M059J (cell line): ENCODE results near the gene BTRC. TPM values are rescaled to one million over a fixed set of nuclear protein-coding genes. Genes with fewer than 3 reads are reported as not detected.

Source experiments
- DNase-seq: peaks from one replicate; pipeline ENCODE4 v3.0.0-alpha.2; 2012; ENCODE audit warnings: low read depth
- total RNA-seq: library from RNA; depleted of rRNA; stranded (reverse); fragments of >200 nt; shearing (Covaris generic); gene quantifications from 2 replicates; pipeline ENCODE4 v1.2.3, GENCODE V29; 2014

Gene BTRC
- total RNA-seq, 1 experiment from 2014 or later, result 11.4 TPM

DNA sequence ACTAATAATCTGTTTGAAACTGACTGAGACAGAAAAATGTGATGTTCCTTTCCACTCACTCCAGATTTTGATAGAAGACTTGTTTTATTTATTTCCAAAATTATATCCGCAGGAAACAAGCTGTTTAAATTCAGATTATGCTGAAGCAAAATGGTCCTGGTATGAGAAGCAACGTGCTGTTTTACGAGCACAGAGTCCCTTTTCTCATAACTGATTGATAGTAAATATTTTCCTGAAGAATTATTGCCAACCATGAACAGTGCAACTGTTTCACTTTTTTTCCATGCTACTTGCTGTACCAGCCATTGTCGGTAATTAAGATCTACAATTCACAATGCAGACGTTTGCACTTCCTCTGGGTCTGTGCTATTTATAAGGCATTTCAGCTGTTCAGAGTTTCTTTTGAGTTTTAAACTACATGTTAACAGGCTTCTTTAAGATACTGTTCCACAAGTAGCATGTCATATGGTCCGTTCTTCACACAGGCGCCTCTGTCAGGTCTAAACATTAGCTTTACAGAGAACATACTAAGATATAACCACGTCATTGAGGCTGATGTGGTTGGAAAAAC lies 130.3 kb downstream of the BTRC start:
- DNase-seq, result no peak

DNA sequence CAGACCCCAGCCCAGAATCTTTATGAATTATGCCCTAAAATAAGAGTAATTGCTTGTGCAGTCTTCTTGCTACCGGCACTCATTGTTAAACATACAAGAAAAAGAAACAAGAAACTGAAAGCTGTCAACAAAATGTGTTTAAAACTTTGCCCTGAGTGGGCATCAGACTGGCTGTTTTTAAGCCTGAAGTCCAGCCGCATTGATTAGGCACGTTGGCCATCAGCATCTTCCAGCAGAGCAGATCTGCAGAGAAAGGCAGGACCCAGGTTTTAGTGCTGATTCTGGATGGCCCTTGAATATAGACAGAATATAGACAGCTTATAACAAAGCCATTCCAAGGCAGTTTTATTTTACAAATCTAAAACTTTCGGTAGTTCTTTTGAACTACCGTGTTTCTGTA lies 131.2 kb downstream of the BTRC start:
- DNase-seq, result no peak

DNA sequence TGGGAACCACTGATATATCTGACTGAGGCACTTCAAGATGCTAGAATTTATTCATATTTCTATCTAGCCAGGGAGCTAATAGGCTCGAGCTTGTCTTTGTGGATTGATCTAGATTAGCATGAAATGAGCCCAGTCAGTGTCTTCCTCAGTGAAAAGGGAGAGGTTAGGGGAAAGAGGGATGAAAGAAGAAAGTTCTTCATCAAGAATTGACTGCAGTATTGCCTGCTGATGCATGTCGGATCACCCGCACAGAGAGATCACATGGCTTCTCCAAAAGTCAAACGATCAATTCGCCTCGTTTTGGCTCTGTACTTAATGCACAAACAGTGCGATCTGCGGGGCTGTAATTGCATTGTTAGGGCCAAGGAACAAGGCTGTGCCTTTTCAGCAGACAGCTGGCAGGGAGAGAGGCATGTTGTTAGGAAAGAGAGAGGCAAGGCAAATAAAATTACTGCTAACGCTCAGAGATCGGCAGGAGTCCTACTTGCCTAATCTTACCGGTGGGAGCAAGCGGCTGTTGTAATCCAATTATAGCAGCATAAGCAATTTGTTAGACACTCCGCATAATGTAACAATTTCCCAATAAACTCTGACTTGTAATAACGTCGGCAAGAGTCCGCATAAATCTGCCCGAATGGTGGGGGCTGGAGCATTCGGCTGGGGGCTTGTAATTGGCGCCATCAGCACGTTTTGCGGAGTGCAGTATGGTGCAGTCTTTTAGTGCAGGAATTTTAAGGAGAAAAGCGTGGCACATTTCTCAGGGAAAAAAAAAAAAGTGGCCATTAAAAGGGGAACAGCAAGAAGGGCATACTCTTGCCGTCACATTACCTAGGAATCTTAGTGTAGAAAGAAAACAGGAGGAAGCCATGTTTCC lies 132.0 kb downstream of the BTRC start:
- no peak for DNase-seq

DNA sequence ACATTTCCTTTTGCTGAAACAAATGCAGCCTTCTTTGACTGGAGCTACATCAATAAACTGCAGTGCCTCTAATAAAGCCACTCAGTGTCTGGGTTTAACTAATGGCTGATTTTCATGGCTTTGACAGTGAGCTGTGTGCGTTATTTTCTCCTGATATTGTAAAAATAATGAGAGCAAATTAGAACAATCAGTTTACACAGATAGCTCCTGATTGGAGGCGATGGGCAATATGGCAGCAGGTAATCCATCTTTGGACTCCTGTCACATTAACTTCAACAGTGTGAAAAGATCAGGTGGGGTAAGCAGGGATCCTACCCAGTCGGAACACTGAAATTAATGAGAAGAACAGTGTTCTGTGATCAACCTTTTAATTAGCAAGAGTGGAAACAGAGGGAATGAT lies 133.4 kb downstream of the BTRC start:
- no peak for DNase-seq

DNA sequence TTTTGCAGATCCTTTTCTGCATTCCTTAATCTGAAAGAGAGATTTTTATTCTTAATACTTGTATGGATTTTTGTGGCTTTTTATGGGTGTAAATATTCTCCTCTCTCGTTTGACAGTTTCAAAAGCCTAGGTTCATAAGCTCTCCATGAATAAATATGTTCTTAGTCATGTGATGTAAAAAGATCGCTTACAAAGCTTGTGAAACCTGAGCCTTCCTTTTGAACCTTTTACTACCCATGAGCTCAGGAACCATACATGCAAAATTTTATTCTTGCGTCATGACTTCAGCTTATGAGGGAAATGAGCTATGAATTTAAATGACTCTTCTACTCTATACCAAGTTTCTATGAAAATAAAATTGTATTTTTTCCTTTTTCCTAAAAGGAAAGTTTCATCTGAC lies 135.4 kb downstream of the BTRC start:
- DNase-seq, result peak; percentile 32

DNA sequence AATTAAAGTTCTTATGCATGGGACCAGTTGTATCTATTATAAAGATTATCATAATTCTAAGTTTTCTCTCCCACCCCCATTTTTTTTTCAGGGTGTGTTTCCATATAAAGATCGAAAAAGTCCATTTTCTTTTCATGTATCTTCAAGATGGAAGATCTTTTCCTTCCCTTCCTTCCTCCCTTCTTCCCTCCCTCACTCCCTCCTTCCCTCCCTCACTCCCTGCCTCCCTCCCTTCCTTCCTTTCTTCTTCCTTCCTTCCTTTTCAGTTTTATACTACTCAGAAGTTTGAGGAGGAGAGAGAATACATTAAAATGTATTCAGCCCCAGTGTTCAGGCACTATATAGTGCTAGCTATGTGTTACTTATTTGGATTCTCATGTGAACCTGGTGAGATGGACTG lies 136.1 kb downstream of the BTRC start:
- DNase-seq, result no peak

DNA sequence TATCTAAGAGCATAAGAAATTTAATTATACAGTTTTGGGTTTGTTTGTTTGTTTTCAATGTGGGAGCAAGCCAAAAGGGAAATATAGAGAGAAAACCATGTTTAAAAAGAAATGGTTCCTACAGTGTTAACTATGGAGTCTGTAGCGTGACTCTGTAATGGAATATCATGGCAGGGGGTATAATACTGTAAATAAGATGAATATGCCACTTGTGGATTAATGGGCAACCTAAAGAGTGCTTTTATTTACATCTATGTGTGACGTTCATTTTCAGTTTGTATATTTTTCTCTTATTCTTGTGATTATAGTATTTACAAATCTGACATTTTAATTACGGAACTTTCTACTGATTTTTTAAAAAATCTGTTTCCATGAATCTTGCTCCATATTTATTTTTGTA lies 138.2 kb downstream of the BTRC start:
- no peak for DNase-seq

- DNase-seq, result no peak
Measured at GRCh38 chr10:101492814-101493213, 138.8 kb downstream of the BTRC start.

DNA sequence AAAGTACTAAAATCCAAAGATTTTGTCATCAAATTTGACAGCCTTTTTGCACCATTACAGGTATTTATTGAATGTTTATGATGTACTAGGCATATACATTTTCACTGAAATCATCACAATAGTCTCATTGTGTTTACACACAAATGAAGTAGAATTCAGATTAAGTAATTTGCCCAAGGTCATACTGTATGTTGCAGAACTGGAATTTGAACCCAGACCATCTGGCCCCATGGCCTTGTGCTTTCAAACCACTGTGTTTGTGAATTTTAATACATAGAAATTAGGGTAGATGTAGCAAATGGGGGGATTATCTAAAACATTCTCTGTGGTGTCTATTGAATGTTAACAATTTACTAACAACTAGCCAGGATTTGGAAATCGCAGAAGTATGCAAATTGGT lies 139.3 kb downstream of the BTRC start:
- DNase-seq, result no peak

DNA sequence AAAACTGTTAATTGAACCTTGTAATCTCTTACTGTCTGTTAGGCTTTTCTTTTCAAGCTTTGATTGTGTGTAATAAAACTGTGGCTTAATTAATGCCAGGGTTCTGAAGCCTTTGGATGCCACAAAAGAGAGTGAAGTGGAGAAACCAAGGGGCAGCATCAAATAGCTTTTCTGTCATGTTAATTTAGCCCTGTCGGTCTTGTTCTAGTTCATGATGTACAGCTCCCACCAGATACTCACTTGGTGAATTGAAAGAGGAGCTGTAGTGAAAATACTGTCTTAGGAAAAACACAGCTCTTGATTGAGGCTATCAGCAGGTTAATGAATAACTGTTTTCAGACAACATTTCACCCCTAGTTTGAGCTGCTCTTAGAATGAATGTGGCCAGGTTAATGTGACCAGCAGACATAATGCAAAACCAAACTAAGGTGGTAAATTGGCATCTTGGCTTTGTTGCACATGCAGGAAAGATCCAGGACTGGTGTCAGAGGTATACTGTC lies 139.9 kb downstream of the BTRC start:
- DNase-seq, result no peak

DNA sequence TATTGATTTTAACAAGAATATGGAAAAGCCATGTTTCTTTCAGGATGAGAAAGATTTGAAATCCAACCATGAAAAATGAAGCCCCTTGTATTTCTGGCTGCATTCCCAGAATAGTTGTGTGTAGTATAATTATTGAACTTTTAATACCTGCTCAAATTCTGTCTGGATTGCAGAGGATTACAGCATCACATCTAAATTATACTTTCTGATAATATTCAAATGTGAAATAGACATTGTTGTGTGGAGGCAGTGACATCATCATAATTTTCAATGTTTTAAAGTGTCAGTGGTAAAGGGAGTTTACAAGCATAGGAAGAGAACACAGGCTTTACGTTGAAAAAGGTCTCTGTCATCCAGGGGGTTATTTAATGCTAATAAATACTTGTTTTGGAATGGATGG lies 140.7 kb downstream of the BTRC start:
- no peak for DNase-seq

DNA sequence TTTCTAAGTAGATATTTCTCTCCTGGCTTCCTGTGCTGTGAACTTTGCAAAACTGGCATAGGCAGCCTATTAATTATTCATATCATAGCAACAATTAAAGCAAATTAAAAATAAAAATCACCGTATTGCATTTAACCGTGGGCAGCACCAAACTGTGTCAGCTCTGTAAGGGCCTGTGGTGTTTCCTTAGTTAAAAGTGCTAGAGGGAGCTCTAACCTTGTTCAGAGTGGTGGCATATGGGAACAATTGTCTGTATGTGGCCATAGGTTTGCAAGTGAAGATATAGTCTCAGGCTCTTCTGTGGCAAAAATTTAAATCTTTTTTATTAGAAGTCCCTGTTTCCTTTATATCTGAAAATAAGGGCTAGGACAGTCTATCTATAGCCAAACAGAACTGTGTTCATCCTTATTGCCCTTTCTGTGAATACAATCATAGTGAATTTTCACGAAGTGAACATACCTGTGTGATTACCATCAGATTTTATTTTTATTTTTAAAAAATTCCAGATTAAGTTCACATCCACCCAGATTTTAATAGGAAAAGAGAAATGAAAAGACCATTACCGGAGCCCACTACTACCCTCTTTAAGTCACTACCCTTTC lies 141.5 kb downstream of the BTRC start:
- DNase-seq, result peak; percentile 6

GRCh38 chr10:101504438-101504837 lies 150.5 kb downstream of the BTRC start:
- no peak for DNase-seq

DNA sequence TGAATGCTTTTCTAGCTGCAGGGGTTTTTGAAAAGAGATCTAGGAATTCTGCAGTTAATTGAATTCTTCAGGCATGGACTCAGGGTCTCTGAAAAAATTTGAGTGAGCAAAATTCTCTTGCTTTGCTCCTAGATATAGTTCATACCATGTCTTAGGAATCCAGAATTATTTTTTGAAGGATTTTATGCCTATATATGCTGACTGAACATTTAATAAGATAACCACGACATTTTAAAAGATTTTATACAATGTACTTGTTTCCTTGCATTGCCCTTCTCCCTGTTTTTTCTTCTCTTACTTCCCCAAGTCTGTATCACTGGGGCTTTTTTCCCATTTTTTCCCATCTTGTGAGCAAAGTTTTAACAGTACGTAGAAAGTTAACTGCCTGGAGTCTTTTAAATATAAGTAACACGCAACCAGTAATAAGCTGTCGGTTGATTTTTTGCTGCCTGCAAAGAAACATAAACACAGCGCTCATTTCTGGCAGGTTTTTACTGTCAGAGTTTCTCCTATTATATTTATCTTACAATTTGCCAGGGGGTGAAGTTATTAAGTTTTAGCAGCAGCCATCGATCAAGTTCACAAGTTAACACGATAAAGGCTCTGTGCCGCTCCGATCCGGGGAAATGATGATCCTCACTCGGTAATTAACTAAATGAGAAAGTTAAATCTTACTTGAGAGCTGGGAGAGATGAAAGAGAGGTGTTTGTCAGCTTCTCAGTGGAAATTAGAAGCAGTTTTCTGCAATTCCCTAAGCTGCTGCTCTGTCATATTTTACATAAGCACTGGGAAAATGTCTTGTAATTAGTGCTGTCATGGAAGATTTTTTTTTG lies 153.1 kb downstream of the BTRC start:
- DNase-seq, result no peak

DNA sequence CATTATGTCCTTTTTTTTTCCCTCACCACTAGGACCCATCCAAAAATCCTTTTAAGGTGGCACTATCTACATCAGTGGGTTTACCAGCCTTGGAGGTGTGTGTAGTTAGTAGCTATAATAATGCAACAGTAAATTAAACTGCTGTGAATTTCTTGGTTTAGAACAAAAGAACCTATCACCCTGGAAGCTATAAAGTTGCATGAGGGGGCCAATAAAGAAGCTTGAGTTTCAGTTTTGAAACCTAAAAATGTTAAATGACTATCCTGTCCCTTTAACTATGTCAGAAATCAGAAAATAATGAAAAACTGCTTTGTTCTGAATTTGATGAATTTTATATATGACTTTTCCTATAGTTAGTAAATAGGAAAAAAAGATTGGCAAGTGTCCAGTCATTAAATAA lies 153.9 kb downstream of the BTRC start:
- DNase-seq, result no peak

DNA sequence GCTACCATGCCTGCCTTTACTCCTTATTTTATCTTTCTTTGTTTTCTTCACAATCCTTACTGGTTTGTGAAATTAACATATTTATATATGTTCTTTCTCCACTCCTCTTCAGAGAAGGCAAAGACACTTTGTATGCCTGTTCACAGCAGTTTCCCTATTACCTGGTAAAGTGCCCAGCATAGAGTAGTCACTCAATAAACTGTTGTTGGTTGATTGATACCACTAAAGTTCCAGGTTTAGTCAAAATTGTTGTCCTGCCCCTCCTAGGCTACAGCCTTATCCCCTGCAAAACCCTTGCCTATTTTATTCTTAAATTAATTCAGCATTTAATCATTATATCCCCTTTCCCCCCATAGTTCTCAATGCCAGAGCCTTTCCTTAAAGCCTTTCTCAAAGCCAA lies 158.0 kb downstream of the BTRC start:
- DNase-seq, result no peak

DNA sequence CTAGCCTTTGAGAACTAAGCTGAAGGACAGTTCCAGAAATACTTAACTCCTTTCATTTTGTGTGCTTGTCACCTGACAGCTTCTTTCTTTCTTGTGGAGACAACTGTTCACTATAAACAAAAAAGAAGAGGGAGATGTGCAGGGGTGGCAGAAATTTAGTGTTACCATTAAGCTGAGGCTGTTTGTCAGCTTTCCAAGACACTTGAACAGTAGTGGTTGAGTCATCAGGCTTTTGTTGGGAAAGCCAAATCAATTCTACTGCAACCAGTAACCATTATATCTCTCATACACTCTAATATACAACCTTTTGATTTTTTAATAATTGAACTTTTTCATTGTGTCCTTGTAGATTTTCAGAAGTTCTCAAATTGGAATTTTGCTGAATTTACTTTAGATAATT lies 158.8 kb downstream of the BTRC start:
- DNase-seq, result peak; percentile 57

DNA sequence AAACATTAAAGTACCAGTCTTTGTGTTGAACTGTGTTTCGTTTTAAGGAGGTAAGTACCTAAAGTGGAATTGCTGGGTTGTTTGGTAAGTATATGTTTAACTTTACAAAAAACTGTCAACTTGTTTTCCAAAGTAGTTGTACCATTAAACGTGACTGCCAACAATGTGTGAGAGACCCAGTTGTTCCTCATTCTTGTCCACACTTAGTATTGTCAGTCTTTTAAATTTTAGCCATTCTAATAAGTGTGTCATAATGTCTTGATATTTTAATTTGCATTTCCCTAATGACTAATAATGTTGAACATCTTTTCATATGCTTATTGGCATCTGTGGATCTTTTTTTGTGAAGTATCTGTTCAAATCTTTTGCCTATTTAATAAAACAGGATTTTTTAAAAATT lies 159.8 kb downstream of the BTRC start:
- no peak for DNase-seq

- DNase-seq, result no peak
Measured at GRCh38 chr10:101525848-101526247, 171.9 kb downstream of the BTRC start.

DNA sequence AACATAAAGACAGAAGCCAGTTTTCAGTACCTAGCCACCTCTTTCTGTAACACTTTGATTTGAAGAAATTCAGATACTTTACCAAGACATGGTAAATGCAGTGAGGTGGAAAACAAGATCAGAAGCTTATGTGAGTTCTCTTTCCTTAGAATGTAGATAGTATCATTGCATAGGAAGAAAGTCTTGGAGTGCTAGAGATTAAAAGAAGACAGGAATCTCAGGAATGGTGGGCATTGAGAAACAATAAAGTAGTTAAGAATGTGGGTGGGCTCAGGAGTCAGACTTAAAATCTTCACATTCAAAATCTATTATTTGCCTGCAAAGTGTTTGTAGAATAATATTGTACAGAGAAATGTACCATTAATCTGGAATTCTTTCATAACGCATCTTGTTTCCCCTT lies 175.2 kb downstream of the BTRC start:
- DNase-seq, result no peak

GRCh38 chr10:101529725-101530553 lies 176.0 kb downstream of the BTRC start:
- DNase-seq, result no peak
